Testis (tissue), 2 donors: ENCODE data around the gene SAMM50.

ENCODE experiments used
- CTCF ChIP-seq, 3 experiments: fragments of 450-650 bp in 2 of 3; fragments of 200-600 bp in 1 of 3; sonication (generic) in 1 of 3; IDR thresholded peaks; one replicate each; pipeline ENCODE4 v1.5.1; 2016 to 2019; ENCODE audit warnings: antibody characterized with exemption in 3 of 3, mild to moderate bottlenecking in 2 of 3, moderate library complexity in 1 of 3
- POLR2A ChIP-seq: fragments of 450-650 bp; IDR thresholded peaks from one replicate; pipeline ENCODE4 v1.6.1; 2017; ENCODE audit warnings: antibody characterized with exemption, mild to moderate bottlenecking, moderate library complexity

- TF ChIP-seq CTCF (IDR thresholded peaks at IDR 0.05): no peak
- TF ChIP-seq POLR2A: no peak
Measured at GRCh38 chr22:44031158-44031952, 76.1 kb downstream of the SAMM50 start.
